ENCODE results near the gene RARA.

Gene RARA

GRCh38 chr17:40329839-40330794 lies 21.1 kb downstream of the RARA start:
- DNase-seq (ENCODE audit: low read depth in 2 of 2) = no peak

- DNase-seq (ENCODE audit: low read depth in 2 of 2) = no peak
Observed at GRCh38 chr17:40330850-40331470, 22.0 kb downstream of the RARA start.

- no peak for DNase-seq (ENCODE audit: low read depth in 2 of 2)
Observed at GRCh38 chr17:40331743-40332641, 23.0 kb downstream of the RARA start.

GRCh38 chr17:40333781-40334448 lies 24.9 kb downstream of the RARA start:
- DNase-seq (ENCODE audit: low read depth in 2 of 2) = no peak

DNA sequence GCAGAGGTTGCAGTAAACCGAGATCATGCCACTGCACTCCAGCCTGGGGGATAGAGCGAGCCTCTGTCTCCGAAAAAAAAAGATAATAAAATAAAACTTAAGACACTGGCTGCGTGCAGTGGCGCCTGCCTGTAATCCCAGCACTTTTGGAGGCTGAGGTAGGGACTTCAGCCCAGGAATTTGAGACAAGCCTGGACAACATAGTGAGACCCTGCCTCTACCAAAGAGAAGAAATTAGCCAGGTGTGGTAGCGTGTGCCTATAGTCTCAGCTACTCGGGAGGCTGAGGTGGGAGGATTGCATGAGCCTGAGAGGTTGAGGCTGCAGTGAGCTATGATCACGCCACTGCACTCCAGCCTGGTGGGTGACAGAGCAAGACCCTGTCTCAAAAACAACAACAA lies 26.6 kb downstream of the RARA start:
- DNase-seq (ENCODE audit: low read depth in 2 of 2) = no peak

GRCh38 chr17:40337351-40337750 lies 28.4 kb downstream of the RARA start:
- no peak for DNase-seq (ENCODE audit: low read depth in 2 of 2)

DNA sequence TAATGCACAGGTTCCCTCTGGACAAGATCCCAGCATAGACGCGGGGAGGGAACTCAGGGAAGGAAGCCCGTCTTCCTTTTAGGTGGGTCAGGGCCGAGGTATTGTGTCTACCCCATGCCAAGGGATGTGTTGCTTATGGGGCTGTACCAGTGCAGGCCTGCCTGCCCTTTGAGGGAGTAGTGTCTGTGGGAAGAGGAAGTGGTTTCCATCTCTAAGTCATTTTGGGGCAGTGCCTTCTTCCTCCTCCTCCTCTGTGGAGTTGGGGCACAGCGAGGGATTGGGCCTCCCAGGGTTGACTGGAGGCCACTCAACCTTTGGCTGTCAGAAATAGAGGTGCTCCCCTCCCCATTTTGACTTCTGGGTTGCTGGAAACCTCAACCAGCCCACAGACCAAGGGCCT lies 29.1 kb downstream of the RARA start:
- no peak for DNase-seq (ENCODE audit: low read depth in 2 of 2)

- DNase-seq (ENCODE audit: low read depth in 2 of 2) = no peak
Observed at GRCh38 chr17:40338941-40339649, 30.1 kb downstream of the RARA start.

GRCh38 chr17:40340327-40340726 lies 31.3 kb downstream of the RARA start:
- DNase-seq (ENCODE audit: low read depth in 2 of 2) = no peak

- peak; percentile 57 to 72 for DNase-seq (ENCODE audit: low read depth in 2 of 2)
Observed at GRCh38 chr17:40340880-40341807, 32.2 kb downstream of the RARA start.

- no peak for DNase-seq (ENCODE audit: low read depth in 2 of 2)
Observed at GRCh38 chr17:40341808-40342503, 33.0 kb downstream of the RARA start.

- no peak for DNase-seq (ENCODE audit: low read depth in 2 of 2)
Observed at GRCh38 chr17:40342504-40343218, 33.7 kb downstream of the RARA start.

DNA sequence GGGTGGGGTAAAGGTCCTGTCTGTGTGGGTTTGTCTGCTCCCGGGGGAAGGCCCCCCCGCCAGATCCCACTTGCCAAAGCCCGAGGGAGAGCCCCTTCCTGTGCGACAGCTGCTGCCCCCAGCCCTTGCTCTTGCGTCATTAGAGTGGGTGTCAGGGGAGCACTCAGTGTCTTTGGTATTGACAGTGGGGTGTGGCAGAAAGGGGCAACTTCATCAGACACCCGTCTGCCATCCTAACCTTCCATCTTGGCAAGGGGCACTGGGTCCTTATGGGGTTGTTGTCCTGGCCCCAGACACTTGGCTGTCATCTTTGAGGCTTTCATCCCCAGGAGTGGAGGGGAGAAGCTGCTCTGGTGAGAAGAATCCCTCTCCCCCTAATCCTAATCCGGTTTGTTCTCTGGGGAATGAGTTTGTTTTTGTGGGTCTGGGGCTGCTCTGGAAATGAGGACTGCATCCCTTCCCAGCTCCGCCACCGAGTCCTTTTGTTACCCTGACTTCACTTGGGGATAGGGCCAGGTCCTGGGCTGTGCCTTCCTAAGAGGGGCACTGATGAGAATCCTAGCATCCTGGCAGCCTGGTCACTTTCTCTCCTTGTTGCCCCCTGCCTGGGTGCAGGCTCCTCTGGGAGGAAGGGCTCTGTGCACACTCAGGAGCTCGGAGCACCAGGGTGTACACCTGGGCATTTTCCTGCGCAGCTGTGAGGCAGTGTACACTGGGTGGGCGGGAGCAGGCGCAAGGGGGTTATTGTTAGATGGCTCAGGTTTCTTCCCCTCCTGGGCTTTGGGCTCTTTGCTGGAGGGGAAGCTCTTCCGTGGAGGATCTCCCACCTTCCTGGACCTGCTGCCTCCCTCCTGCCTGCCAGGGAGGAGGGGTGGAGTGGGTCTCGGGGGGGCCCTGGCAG lies 34.5 kb downstream of the RARA start:
- DNase-seq (ENCODE audit: low read depth in 2 of 2) = no peak

GRCh38 chr17:40344421-40345160 lies 35.6 kb downstream of the RARA start:
- DNase-seq (ENCODE audit: low read depth in 2 of 2) = no peak

- no peak for DNase-seq (ENCODE audit: low read depth in 2 of 2)
Observed at GRCh38 chr17:40345161-40345993, 36.4 kb downstream of the RARA start.

Measured in stimulated activated CD4-positive, alpha-beta T cell treated with anti-CD3 and anti-CD28 coated beads, Interleukin-12 subunit alpha, Interleukin-12 subunit beta, amount 100 ng/mL, for 24 hours (primary cell).